C4-2B (cell line): ENCODE results near the gene KCNQ1.

Experiments used
- ZFX ChIP-seq: fragments of 450-650 bp; IDR thresholded peaks from 2 replicates; pipeline ENCODE4 v1.6.1; 2017
- TF ChIP-seq, protein P1 (sequence below): fragments of 450-650 bp; conservative IDR thresholded peaks from 2 replicates; pipeline ENCODE4 v1.5.1; 2017; ENCODE audit warnings: mild to moderate bottlenecking

DNA sequence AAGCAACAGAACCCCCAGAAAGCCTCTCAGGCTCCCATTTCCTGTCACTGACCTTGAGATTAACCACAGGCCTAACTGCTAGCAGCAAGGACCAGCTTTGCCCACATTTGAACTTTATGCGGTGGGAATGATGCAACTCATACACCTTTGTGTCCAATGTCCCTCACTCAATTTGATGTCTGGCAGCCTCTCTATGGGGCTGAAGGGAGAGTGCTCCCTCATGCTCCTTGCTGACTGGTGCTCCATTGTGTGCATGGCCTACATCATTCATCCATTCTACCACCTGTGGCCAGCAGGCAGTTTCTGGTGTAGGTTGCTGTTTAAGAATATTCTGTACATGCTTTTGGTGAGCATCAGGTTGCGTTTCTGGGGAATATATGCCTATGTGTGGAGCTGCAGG is 223.1 kb downstream of the KCNQ1 start:
- TF ChIP-seq, protein P1, sequence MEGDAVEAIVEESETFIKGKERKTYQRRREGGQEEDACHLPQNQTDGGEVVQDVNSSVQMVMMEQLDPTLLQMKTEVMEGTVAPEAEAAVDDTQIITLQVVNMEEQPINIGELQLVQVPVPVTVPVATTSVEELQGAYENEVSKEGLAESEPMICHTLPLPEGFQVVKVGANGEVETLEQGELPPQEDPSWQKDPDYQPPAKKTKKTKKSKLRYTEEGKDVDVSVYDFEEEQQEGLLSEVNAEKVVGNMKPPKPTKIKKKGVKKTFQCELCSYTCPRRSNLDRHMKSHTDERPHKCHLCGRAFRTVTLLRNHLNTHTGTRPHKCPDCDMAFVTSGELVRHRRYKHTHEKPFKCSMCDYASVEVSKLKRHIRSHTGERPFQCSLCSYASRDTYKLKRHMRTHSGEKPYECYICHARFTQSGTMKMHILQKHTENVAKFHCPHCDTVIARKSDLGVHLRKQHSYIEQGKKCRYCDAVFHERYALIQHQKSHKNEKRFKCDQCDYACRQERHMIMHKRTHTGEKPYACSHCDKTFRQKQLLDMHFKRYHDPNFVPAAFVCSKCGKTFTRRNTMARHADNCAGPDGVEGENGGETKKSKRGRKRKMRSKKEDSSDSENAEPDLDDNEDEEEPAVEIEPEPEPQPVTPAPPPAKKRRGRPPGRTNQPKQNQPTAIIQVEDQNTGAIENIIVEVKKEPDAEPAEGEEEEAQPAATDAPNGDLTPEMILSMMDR, result no peak
- TF ChIP-seq ZFX, result no peak
